ENCODE measurements around the gene OR10R2. TPM values are rescaled to one million over a fixed set of nuclear protein-coding genes. Genes with fewer than 3 reads are reported as not detected.
"Not testable (repeated sequence)": the region's sequence is repeated elsewhere in the genome, so short reads cannot be mapped to it uniquely, and the experiment has no call there.

The OR10R2 gene
- not detected for total RNA-seq

- H3K4me3 Mint-ChIP-seq: no peak within 1 kb of the TSS
- H3K36me3 Mint-ChIP-seq (ENCODE audit: low read depth): no peaks in the 10 kb centered on the region
- H3K4me1 Mint-ChIP-seq: no peaks in the 10 kb centered on the region
- CTCF ChIA-PET: no interaction called here
- POLR2A ChIA-PET: no interaction called here
- no peak within 1 kb of the TSS for H3K27ac Mint-ChIP-seq
- no peak for DNase-seq
- no peaks in the 10 kb centered on the region for H3K9me3 Mint-ChIP-seq
- H3K27me3 Mint-ChIP-seq: peaks cover 4% of the 10 kb centered on the region
Measured at GRCh38 chr1:158471920-158472319, at the start of gene OR10R2. TSS of gene OR10R2 (plus strand) at chr1:158472220. CDS start at chr1:158472326, 106 bp downstream.

- no peak overlapping the region for H3K4me3 Mint-ChIP-seq
- peaks cover 7% of the 10 kb centered on the region for H3K9me3 Mint-ChIP-seq
- CTCF ChIA-PET: no interaction called here
- DNase-seq: no peak
- no peaks in the 10 kb centered on the region for H3K4me1 Mint-ChIP-seq
- H3K27me3 Mint-ChIP-seq: no peaks in the 10 kb centered on the region
- POLR2A ChIA-PET: no interaction called here
- H3K36me3 Mint-ChIP-seq (ENCODE audit: low read depth): no peaks in the 10 kb centered on the region
- no peak overlapping the region for H3K27ac Mint-ChIP-seq
Measured at GRCh38 chr1:158425027-158425426, 47.0 kb upstream of the OR10R2 start.

- ChIA-PET POLR2A (no interaction called here), CTCF (no interaction called here)
- Mint-ChIP-seq H3K9me3 (peaks cover 7% of the 10 kb centered on the region), H3K36me3 (ENCODE audit: low read depth) (no peaks in the 10 kb centered on the region), H3K27ac (no peak within 1 kb of the TSS), H3K4me1 (no peaks in the 10 kb centered on the region), H3K27me3 (no peaks in the 10 kb centered on the region), H3K4me3 (no peak within 1 kb of the TSS)
- DNase-seq: no peak
Measured at GRCh38 chr1:158426137-158426536, 45.9 kb upstream of the OR10R2 start, which contains the start of gene OR10K2. TSS of gene OR10K2 (minus strand) at chr1:158426237. CDS start at chr1:158420866, 5,371 bp downstream.

GRCh38 chr1:158430163-158430562 lies 41.9 kb upstream of the OR10R2 start:
- H3K36me3 Mint-ChIP-seq (ENCODE audit: low read depth); POLR2A ChIA-PET; CTCF ChIA-PET; H3K9me3 Mint-ChIP-seq; DNase-seq; H3K27ac Mint-ChIP-seq; H3K4me1 Mint-ChIP-seq; H3K27me3 Mint-ChIP-seq; H3K4me3 Mint-ChIP-seq: not testable (repeated sequence)

GRCh38 chr1:158434741-158435140 lies 37.3 kb upstream of the OR10R2 start:
- ChIA-PET POLR2A (no interaction called here), CTCF (no interaction called here)

GRCh38 chr1:158445376-158445775 lies 26.6 kb upstream of the OR10R2 start:
- ChIA-PET POLR2A (no interaction called here), CTCF (no interaction called here)
- Mint-ChIP-seq H3K4me3 (no peak overlapping the region), H3K27ac (no peak overlapping the region), H3K4me1 (no peaks in the 10 kb centered on the region), H3K36me3 (ENCODE audit: low read depth) (no peaks in the 10 kb centered on the region), H3K27me3 (peaks cover 9% of the 10 kb centered on the region), H3K9me3 (no peaks in the 10 kb centered on the region)
- DNase-seq: no peak

More at GRCh38 chr1:158434741-158435140, 37.3 kb upstream of the OR10R2 start:
- no peak for DNase-seq
- Mint-ChIP-seq H3K4me1 (no peaks in the 10 kb centered on the region), H3K9me3 (no peaks in the 10 kb centered on the region), H3K27ac (no peak overlapping the region), H3K4me3 (no peak overlapping the region), H3K36me3 (ENCODE audit: low read depth) (no peaks in the 10 kb centered on the region), H3K27me3 (peaks cover 16% of the 10 kb centered on the region)

- Mint-ChIP-seq H3K4me3 (no peak overlapping the region), H3K9me3 (no peaks in the 10 kb centered on the region), H3K36me3 (ENCODE audit: low read depth) (no peaks in the 10 kb centered on the region), H3K27ac (no peak overlapping the region), H3K27me3 (peaks cover 19% of the 10 kb centered on the region), H3K4me1 (no peaks in the 10 kb centered on the region)
- ChIA-PET CTCF (no interaction called here), POLR2A (no interaction called here)
- DNase-seq: no peak
Measured at GRCh38 chr1:158454537-158454936, 17.5 kb upstream of the OR10R2 start.

GRCh38 chr1:158457246-158457645 lies 14.8 kb upstream of the OR10R2 start:
- H3K36me3 Mint-ChIP-seq (ENCODE audit: low read depth): no peaks in the 10 kb centered on the region
- POLR2A ChIA-PET: no interaction called here
- H3K27ac Mint-ChIP-seq: no peak overlapping the region
- H3K9me3 Mint-ChIP-seq: no peaks in the 10 kb centered on the region
- no peak overlapping the region for H3K4me3 Mint-ChIP-seq
- peaks cover 18% of the 10 kb centered on the region for H3K27me3 Mint-ChIP-seq
- H3K4me1 Mint-ChIP-seq: no peaks in the 10 kb centered on the region
- no peak for DNase-seq
- CTCF ChIA-PET: no interaction called here

- H3K4me1 Mint-ChIP-seq: no peaks in the 10 kb centered on the region
- no peak overlapping the region for H3K27ac Mint-ChIP-seq
- no peaks in the 10 kb centered on the region for H3K9me3 Mint-ChIP-seq
- no peaks in the 10 kb centered on the region for H3K36me3 Mint-ChIP-seq (ENCODE audit: low read depth)
- peaks cover 17% of the 10 kb centered on the region for H3K27me3 Mint-ChIP-seq
- POLR2A ChIA-PET: no interaction called here
- CTCF ChIA-PET: no interaction called here
- H3K4me3 Mint-ChIP-seq: no peak overlapping the region
- DNase-seq: no peak
Measured at GRCh38 chr1:158458263-158458662, 13.8 kb upstream of the OR10R2 start.

GRCh38 chr1:158461534-158461933 lies 10.5 kb upstream of the OR10R2 start, which contains the start of gene OR10K1:
TSS of gene OR10K1 (plus strand) at chr1:158461834. CDS start at chr1:158465562, 3,728 bp downstream.
- ChIA-PET CTCF (no interaction called here), POLR2A (no interaction called here)
- Mint-ChIP-seq H3K36me3 (ENCODE audit: low read depth) (no peaks in the 10 kb centered on the region), H3K4me1 (no peaks in the 10 kb centered on the region), H3K27ac (no peak within 1 kb of the TSS), H3K9me3 (no peaks in the 10 kb centered on the region), H3K4me3 (no peak within 1 kb of the TSS), H3K27me3 (peaks cover 13% of the 10 kb centered on the region)
- DNase-seq: no peak

GRCh38 chr1:158485455-158485854 lies 13.4 kb downstream of the OR10R2 start:
- H3K4me1 Mint-ChIP-seq: no peaks in the 10 kb centered on the region
- POLR2A ChIA-PET: no interaction called here
- CTCF ChIA-PET: no interaction called here
- H3K27ac Mint-ChIP-seq: no peak overlapping the region
- no peak overlapping the region for H3K4me3 Mint-ChIP-seq
- no peak for DNase-seq
- no peaks in the 10 kb centered on the region for H3K9me3 Mint-ChIP-seq
- peaks cover 19% of the 10 kb centered on the region for H3K27me3 Mint-ChIP-seq
- H3K36me3 Mint-ChIP-seq (ENCODE audit: low read depth): no peaks in the 10 kb centered on the region

GRCh38 chr1:158491316-158491715 lies 19.3 kb downstream of the OR10R2 start:
- POLR2A ChIA-PET: no interaction called here
- CTCF ChIA-PET: no interaction called here
- H3K27ac Mint-ChIP-seq: no peak overlapping the region
- no peaks in the 10 kb centered on the region for H3K9me3 Mint-ChIP-seq
- H3K4me3 Mint-ChIP-seq: no peak overlapping the region
- no peaks in the 10 kb centered on the region for H3K36me3 Mint-ChIP-seq (ENCODE audit: low read depth)
- no peak for DNase-seq
- H3K4me1 Mint-ChIP-seq: no peaks in the 10 kb centered on the region
- H3K27me3 Mint-ChIP-seq: peaks cover 33% of the 10 kb centered on the region

- no peak overlapping the region for H3K27ac Mint-ChIP-seq
- H3K36me3 Mint-ChIP-seq (ENCODE audit: low read depth): no peaks in the 10 kb centered on the region
- no peaks in the 10 kb centered on the region for H3K9me3 Mint-ChIP-seq
- ChIA-PET POLR2A (no interaction called here), CTCF (no interaction called here)
- H3K4me1 Mint-ChIP-seq: no peaks in the 10 kb centered on the region
- peaks cover 28% of the 10 kb centered on the region for H3K27me3 Mint-ChIP-seq
- DNase-seq: no peak
- no peak overlapping the region for H3K4me3 Mint-ChIP-seq
Measured at GRCh38 chr1:158493054-158493453, 21.0 kb downstream of the OR10R2 start.

GRCh38 chr1:158494796-158495195 lies 22.8 kb downstream of the OR10R2 start:
- Mint-ChIP-seq H3K4me3 (no peak overlapping the region), H3K9me3 (no peaks in the 10 kb centered on the region), H3K27me3 (peaks cover 22% of the 10 kb centered on the region), H3K27ac (no peak overlapping the region), H3K36me3 (ENCODE audit: low read depth) (no peaks in the 10 kb centered on the region), H3K4me1 (no peaks in the 10 kb centered on the region)
- POLR2A ChIA-PET: no interaction called here
- CTCF ChIA-PET: no interaction called here
- no peak for DNase-seq

GRCh38 chr1:158496374-158496773 lies 24.4 kb downstream of the OR10R2 start:
- Mint-ChIP-seq H3K4me3 (no peak overlapping the region), H3K27ac (no peak overlapping the region), H3K27me3 (peaks cover 24% of the 10 kb centered on the region), H3K36me3 (ENCODE audit: low read depth) (no peaks in the 10 kb centered on the region), H3K4me1 (no peaks in the 10 kb centered on the region), H3K9me3 (no peaks in the 10 kb centered on the region)
- DNase-seq: no peak
- ChIA-PET POLR2A (no interaction called here), CTCF (interaction anchor here (0.6 to 1.4 kb wide), 3 partner anchors 292 to 379 kb away, joined by 4 read pairs; no protein-coding TSS in a partner anchor)

All from activated CD4-positive, alpha-beta memory T cell treated with anti-CD3 and anti-CD28 coated beads, Interleukin-2, amount 10 ng/mL, durations not matched to agents 7 days and 5 days (primary cell).